ENCODE results near the gene LYRM9. TPM values are rescaled to one million over a fixed set of nuclear protein-coding genes. Genes with fewer than 3 reads are reported as not detected.

The LYRM9 gene
- total and polyA plus RNA-seq, 9 of the 15 experiments (the other 6 are each of a cell fraction or from before 2014, with no cell fraction given): 0.98 to 4.7 (median 1.8) TPM

DNA sequence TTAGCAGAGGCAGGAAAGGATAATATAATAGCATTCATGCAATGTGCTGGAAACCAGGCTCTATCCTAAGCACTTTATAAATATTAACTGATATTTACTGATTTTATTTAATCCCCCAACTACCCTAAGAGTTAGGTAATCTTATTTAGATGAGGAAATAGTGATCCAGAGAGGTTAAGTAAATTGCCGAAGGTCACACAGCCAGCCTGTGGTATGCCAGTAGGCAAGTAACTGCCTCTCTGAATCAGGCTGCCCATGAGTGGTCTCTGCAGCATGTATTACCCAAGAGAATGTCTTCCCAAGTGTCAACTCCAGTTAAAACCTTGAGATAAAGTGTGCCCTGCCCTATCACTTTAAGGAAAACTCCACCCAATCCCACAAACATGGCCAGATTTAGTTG is 25.3 kb upstream of the LYRM9 start:
- in situ Hi-C loops (cut with MboI): no loop called here
- no TSS peak for BruUV-seq (replicated peaks)
- ATAC-seq (no peak), FAIRE-seq (no peak), DNase-seq (ENCODE audit: extremely low read depth in 1 of 4, low spot score in 3 of 4) (no peak)
- Histone ChIP-seq H3K4me3 (no peak overlapping the region), H3K4me1 (replicated peaks in 1 of 2; ENCODE audit: control insufficient read depth in 2 of 2, insufficient read depth in 2 of 2, low read length in 2 of 2) (peaks cover 3% of the 10 kb centered on the region in 2 experiments; a peak in 3 of 5 replicates), H3K36me3 (ENCODE audit: control insufficient read depth, insufficient read depth, low read length) (no peaks in the 10 kb centered on the region), H3K27ac (ENCODE audit: extremely low read depth, low read depth, low read length) (no peak overlapping the region), H4K20me1 (replicated peaks; ENCODE audit: control insufficient read depth, insufficient read depth, low read length) (no peaks in the 10 kb centered on the region), H3K9ac (ENCODE audit: insufficient read depth in 1 of 2, low read depth in 2 of 2, low read length in 2 of 2) (no peak overlapping the region), H2AFZ (ENCODE audit: low read depth, low read length) (peak overlapping the region; percentile 66; the same call in 1 of the 2 replicates), H3K9me3 (replicated peaks; ENCODE audit: control insufficient read depth, insufficient read depth, low read depth, low read length) (no peaks in the 10 kb centered on the region), H3K27me3 (ENCODE audit: control insufficient read depth in 2 of 2, insufficient read depth in 2 of 2, low read length in 2 of 2) (no peaks in the 10 kb centered on the region), H3K4me2 (ENCODE audit: insufficient read depth, low read length) (no peak overlapping the region), H3K79me2 (ENCODE audit: control insufficient read depth, insufficient read depth, low read length) (no peaks in the 10 kb centered on the region), H3K9me1 (ENCODE audit: control insufficient read depth, insufficient read depth, low read length) (no peaks in the 10 kb centered on the region)
- intact Hi-C loops (cut with micrococcal nuclease): no loop called here
- 100% methylated on average over 1 of the region's 1 CpG for WGBS (ENCODE audit: insufficient coverage, low coverage, missing lambda C conversion rate)
- peak in 1 of 2 experiments; percentile 41; a peak in 1 of 4 replicates for TF ChIP-seq KDM1A (IDR thresholded peaks at IDR 0.05)
- peak; percentile 43; the same call in 1 of the 2 replicates for TF ChIP-seq CBX1 (IDR thresholded peaks at IDR 0.05; ENCODE audit: low read depth)
- no peak for TF ChIP-seq NFE2 (IDR thresholded peaks at IDR 0.05; ENCODE audit: low read depth)
- TF ChIP-seq, protein P1, sequence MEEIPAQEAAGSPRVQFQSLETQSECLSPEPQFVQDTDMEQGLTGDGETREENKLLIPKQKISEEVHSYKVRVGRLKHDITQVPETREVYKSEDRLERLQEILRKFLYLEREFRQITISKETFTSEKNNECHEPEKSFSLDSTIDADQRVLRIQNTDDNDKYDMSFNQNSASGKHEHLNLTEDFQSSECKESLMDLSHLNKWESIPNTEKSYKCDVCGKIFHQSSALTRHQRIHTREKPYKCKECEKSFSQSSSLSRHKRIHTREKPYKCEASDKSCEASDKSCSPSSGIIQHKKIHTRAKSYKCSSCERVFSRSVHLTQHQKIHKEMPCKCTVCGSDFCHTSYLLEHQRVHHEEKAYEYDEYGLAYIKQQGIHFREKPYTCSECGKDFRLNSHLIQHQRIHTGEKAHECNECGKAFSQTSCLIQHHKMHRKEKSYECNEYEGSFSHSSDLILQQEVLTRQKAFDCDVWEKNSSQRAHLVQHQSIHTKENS (CRISPR knock-in tag; IDR thresholded peaks at IDR 0.05): no peak
- TF ChIP-seq HDAC2 (IDR thresholded peaks at IDR 0.05): 0 out of 2 replicates have a peak, but pooled peaks have one; percentile 17
- peak; percentile 50 for TF ChIP-seq ZFP36 (IDR thresholded peaks at IDR 0.05; ENCODE audit: low read depth, low read length, partially characterized antibody)
- TF ChIP-seq RBM25 (IDR thresholded peaks at IDR 0.05; ENCODE audit: low read depth, low read length, severe bottlenecking): peak; percentile 69
- peak; percentile 75 for TF ChIP-seq BCOR (IDR thresholded peaks at IDR 0.05)
- ChIA-PET CTCF (ENCODE audit: low intra/inter-chr PET ratio) (no interaction called here), POLR2A (no interaction called here)

All from K562 (cell line).